ENCODE results near the gene C1S. TPM values are rescaled to one million over a fixed set of nuclear protein-coding genes. Genes with fewer than 3 reads are reported as not detected.
"Not testable (repeated sequence)": the region's sequence is repeated elsewhere in the genome, so short reads cannot be mapped to it uniquely, and the experiment has no call there.

The C1S gene
- total RNA-seq, 1 donor from 2014 or later: 5.8 TPM

DNA sequence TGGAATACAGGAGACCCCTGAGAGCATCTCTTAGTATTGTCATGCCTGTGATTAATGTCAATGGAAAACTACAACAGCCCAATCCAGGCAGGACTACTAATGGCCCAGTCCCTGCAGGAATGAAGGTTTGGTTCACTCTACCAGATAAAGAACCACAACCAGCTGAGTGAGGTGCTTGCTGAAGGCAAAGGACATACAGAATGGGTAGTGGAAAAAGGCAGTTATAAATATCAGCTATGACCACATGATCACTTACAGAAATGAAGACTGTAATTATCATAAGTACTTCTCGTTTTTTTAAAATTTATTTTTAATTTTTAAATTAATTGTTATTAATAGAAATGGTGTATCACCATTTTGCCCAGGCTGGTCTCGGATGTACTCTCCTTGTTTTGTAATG lies 25.1 kb upstream of the C1S start:
- Mint-ChIP-seq H3K4me1 (ENCODE audit: unreplicated experiment) (no peaks in the 10 kb centered on the region), H3K27ac (ENCODE audit: unreplicated experiment) (no peak overlapping the region), H3K36me3 (ENCODE audit: low read depth, unreplicated experiment) (peaks cover 6% of the 10 kb centered on the region), H3K4me3 (ENCODE audit: unreplicated experiment) (no peak overlapping the region), H3K9me3 (ENCODE audit: unreplicated experiment) (no peaks in the 10 kb centered on the region), H3K27me3 (ENCODE audit: unreplicated experiment) (peaks cover 4% of the 10 kb centered on the region)
- DNase-seq (ENCODE audit: low spot score): no peak
- TF ChIP-seq, protein P1, sequence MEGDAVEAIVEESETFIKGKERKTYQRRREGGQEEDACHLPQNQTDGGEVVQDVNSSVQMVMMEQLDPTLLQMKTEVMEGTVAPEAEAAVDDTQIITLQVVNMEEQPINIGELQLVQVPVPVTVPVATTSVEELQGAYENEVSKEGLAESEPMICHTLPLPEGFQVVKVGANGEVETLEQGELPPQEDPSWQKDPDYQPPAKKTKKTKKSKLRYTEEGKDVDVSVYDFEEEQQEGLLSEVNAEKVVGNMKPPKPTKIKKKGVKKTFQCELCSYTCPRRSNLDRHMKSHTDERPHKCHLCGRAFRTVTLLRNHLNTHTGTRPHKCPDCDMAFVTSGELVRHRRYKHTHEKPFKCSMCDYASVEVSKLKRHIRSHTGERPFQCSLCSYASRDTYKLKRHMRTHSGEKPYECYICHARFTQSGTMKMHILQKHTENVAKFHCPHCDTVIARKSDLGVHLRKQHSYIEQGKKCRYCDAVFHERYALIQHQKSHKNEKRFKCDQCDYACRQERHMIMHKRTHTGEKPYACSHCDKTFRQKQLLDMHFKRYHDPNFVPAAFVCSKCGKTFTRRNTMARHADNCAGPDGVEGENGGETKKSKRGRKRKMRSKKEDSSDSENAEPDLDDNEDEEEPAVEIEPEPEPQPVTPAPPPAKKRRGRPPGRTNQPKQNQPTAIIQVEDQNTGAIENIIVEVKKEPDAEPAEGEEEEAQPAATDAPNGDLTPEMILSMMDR (IDR thresholded peaks at IDR 0.05; ENCODE audit: unreplicated experiment): no peak

DNA sequence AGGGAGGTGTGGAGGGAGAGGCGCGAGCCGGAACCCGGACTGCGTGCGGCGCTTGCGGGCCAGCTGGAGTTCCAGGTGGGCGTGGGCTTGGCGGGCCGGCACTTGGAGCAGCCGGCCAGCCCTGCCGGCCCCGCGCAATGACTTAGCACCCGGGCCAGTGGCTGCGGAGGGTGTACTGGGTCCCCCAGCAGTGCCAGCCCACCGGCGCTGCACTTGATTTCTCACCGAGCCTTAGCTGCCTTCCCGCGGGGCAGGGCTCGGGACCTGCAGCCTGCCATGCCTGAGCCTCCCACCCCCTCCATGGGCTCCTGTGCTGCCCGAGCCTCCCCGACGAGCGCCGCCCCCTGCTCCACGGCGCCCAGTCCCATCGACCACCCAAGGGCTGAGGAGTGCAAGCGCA lies 23.1 kb upstream of the C1S start:
- H3K36me3 Mint-ChIP-seq (ENCODE audit: low read depth, unreplicated experiment); DNase-seq (ENCODE audit: low spot score); H3K27me3 Mint-ChIP-seq (ENCODE audit: unreplicated experiment); H3K9me3 Mint-ChIP-seq (ENCODE audit: unreplicated experiment); H3K27ac Mint-ChIP-seq (ENCODE audit: unreplicated experiment); H3K4me1 Mint-ChIP-seq (ENCODE audit: unreplicated experiment); H3K4me3 Mint-ChIP-seq (ENCODE audit: unreplicated experiment): not testable (repeated sequence)

DNA sequence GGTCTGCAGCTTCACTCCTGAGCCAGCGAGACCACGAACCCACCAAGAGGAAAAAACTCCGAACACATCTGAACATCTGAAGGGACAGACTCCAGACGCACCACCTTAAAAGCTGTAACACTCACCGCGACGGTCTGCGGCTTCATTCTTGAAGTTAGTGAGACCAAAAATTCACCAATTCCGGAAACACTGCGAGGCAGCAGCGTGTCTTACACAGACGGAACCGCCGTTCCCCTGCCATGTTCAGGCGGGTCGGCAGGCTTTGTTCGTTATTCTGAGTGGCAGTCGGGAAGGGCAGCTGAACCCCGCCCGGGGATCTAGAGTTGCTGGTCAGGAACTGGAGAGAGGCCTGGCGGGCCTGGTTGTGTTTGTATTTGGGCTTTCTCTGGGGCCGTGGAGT lies 21.9 kb upstream of the C1S start:
- H3K4me1 Mint-ChIP-seq (ENCODE audit: unreplicated experiment): no peaks in the 10 kb centered on the region
- DNase-seq (ENCODE audit: low spot score): no peak
- peak overlapping the region; percentile 68 for H3K27ac Mint-ChIP-seq (ENCODE audit: unreplicated experiment)
- peaks cover 4% of the 10 kb centered on the region for H3K27me3 Mint-ChIP-seq (ENCODE audit: unreplicated experiment)
- TF ChIP-seq, protein P1 (IDR thresholded peaks at IDR 0.05; ENCODE audit: unreplicated experiment): no peak
- no peaks in the 10 kb centered on the region for H3K9me3 Mint-ChIP-seq (ENCODE audit: unreplicated experiment)
- H3K36me3 Mint-ChIP-seq (ENCODE audit: low read depth, unreplicated experiment): peaks cover 6% of the 10 kb centered on the region
- H3K4me3 Mint-ChIP-seq (ENCODE audit: unreplicated experiment): peak overlapping the region; percentile 42

DNA sequence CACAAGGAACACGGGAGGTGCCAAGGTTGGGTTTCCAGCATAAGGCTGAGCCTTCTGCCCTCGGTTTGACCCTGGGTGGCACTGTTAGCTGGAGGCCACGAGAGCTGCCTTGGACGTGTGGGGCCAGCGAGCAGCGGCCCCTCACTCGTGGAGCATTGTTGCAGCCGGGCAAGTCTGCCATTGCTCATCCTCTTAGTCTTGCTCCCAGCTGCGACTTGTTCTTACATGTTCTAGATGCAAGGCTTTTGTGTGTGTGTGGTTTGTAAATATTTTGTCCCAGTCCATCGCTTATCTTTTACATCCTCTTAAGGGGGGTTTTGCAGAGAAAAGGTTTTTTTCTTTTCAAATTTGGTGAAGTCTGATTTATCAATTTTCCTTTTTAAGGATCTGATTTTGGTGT lies 21.1 kb upstream of the C1S start:
- TF ChIP-seq, protein P1 (IDR thresholded peaks at IDR 0.05; ENCODE audit: unreplicated experiment): no peak
- Mint-ChIP-seq H3K9me3 (ENCODE audit: unreplicated experiment) (no peaks in the 10 kb centered on the region), H3K4me1 (ENCODE audit: unreplicated experiment) (no peaks in the 10 kb centered on the region), H3K27me3 (ENCODE audit: unreplicated experiment) (peaks cover 4% of the 10 kb centered on the region), H3K27ac (ENCODE audit: unreplicated experiment) (no peak overlapping the region), H3K36me3 (ENCODE audit: low read depth, unreplicated experiment) (peaks cover 6% of the 10 kb centered on the region), H3K4me3 (ENCODE audit: unreplicated experiment) (no peak overlapping the region)
- no peak for DNase-seq (ENCODE audit: low spot score)

DNA sequence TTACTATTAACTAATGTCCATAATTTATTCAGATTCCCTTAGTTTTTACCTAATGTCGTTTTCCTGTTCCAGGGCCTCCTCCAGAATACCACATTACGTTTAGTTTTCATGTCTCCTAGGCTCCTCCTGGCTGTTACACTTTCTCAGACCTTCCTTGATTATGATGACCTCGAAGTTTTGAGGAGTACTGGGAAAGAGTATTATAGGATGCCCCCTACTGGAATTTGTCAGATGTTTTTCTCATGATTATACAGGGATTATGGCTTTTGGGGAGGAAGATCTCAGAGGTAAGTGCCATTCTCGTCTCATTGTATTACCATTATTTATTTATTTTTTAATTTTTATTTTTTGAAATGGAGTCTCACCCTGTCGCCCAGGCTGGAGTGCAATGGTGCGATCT lies 17.7 kb upstream of the C1S start:
- Mint-ChIP-seq H3K4me3 (ENCODE audit: unreplicated experiment) (no peak overlapping the region), H3K9me3 (ENCODE audit: unreplicated experiment) (no peaks in the 10 kb centered on the region)
- no peak for DNase-seq (ENCODE audit: low spot score)

More for the DNA sequence above, 17.7 kb upstream of the C1S start:
- Mint-ChIP-seq H3K4me1 (ENCODE audit: unreplicated experiment) (peaks cover 17% of the 10 kb centered on the region), H3K27me3 (ENCODE audit: unreplicated experiment) (peaks cover 3% of the 10 kb centered on the region), H3K36me3 (ENCODE audit: low read depth, unreplicated experiment) (peaks cover 6% of the 10 kb centered on the region), H3K27ac (ENCODE audit: unreplicated experiment) (no peak overlapping the region)
- TF ChIP-seq, protein P1 (IDR thresholded peaks at IDR 0.05; ENCODE audit: unreplicated experiment): peak; percentile 46

Measured in endothelial cell (in vitro differentiated cells).